HG03354 (cell line): ENCODE results near the gene ROCK1.
"Not testable (repeated sequence)": the region's sequence is repeated elsewhere in the genome, so short reads cannot be mapped to it uniquely, and the experiment has no call there.

Experiments used
- ATAC-seq: cut with Tn5 transposase; IDR thresholded peaks from one replicate; pipeline ENCODE4 v1.9.1; 2021; ENCODE audit warnings: mild to moderate bottlenecking; ENCODE audit not compliant: unreplicated experiment, poor library complexity, severe bottlenecking

ROCK1 gene

DNA sequence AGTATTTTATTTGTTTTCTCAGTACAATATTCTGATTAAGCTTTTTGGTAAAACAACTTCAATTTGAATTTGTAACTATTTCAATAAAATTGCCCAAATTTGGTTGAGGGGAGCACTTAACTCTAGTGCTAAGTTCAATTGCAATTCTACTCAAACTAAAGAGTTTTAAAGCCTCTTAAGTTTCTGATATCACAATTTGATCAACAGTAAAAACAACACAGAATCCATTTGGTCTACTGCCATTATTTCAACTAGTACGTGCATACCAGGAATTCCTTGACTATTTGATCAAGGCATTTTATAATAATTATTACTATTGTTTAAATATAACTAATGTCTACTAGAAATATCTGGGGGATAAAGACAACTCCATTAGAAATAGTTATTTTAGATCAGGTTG, 150.9 kb downstream of the ROCK1 start:
- no peak for ATAC-seq

DNA sequence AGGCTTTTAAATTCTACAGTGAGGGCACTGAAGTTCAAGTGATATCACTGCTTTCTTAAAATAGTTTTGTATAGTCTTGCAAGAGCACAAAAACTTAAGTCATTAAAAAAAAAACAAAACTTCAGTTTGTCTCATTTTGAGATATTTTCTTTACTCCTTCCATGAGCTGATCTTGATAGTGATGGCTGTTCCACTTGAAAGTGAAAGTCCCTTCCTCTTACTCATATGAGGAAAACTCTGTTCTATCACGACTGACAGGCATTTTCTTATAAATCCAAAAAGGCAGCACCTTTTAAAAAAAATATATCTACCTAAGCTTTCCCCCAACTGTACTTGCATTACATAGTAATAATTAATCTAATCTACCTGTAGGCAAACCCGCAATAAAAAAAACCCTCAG, 160.8 kb downstream of the ROCK1 start:
- not testable (repeated sequence) for ATAC-seq
